ENCODE results near the gene BMPR1A.

- TF ChIP-seq CTCF (IDR thresholded peaks at IDR 0.05) (no peak), POLR2A (IDR thresholded peaks at IDR 0.05) (no peak)
Measured at GRCh38 chr10:86846088-86846487, 89.7 kb downstream of the BMPR1A start.
